Calu3 (cell line): Measurements from ENCODE around the gene SFSWAP. TPM values are rescaled to one million over a fixed set of nuclear protein-coding genes. Genes with fewer than 3 reads are reported as not detected.

Experiments
- BruUV-seq: library from RNA; stranded (reverse); fragments of 400-500 nt; replicated peaks from 2 replicates; lab custom pipeline; 2021; lab: Mats Ljungman, UMichigan
- CTCF ChIA-PET: fragments of 300-600 bp; sonication (Branson Sonifier 250); formaldehyde crosslinking; loops from one replicate; lab custom pipeline; 2022; ENCODE audit warnings: antibody characterized with exemption; lab: Charles Lee
- DNase-seq: peaks from one replicate; pipeline ENCODE4 v3.0.0; 2022
- H3K27ac Mint-ChIP-seq: one replicate; pipeline ENCODE4 v1.8.0; 2022; ENCODE audit warnings: mixed read lengths; ENCODE audit not compliant: unreplicated experiment
- H3K27me3 Mint-ChIP-seq: one replicate; pipeline ENCODE4 v1.8.0; 2022; ENCODE audit warnings: mixed read lengths; ENCODE audit not compliant: unreplicated experiment
- H3K36me3 Mint-ChIP-seq: one replicate; pipeline ENCODE4 v1.8.0; 2022; ENCODE audit warnings: mild to moderate bottlenecking, moderate library complexity, mixed read lengths; ENCODE audit not compliant: insufficient read depth, unreplicated experiment
- H3K4me1 Mint-ChIP-seq: one replicate; pipeline ENCODE4 v1.8.0; 2022; ENCODE audit warnings: mild to moderate bottlenecking, low read depth, mixed read lengths; ENCODE audit not compliant: unreplicated experiment
- H3K4me3 Mint-ChIP-seq: one replicate; pipeline ENCODE4 v1.8.0; 2022; ENCODE audit warnings: mild to moderate bottlenecking, low read depth, moderate library complexity, mixed read lengths; ENCODE audit not compliant: unreplicated experiment
- H3K9me3 Mint-ChIP-seq: one replicate; pipeline ENCODE4 v1.8.0; 2022; ENCODE audit warnings: low read depth, mixed read lengths; ENCODE audit not compliant: unreplicated experiment
- intact Hi-C: fragments of 100-400 bp; cut with micrococcal nuclease; formaldehyde crosslinking; loops from one replicate; pipeline ENCODE4 v1.10.0; 2022; ENCODE audit not compliant: unreplicated experiment
- total RNA-seq: library from RNA; stranded (reverse); gene quantifications from 2 replicates; pipeline ENCODE4 v1.2.3, GENCODE V29; 2022
- TF ChIP-seq, protein P1 (sequence below): fragments of 200-600 bp; IDR thresholded peaks from one replicate; pipeline ENCODE4 v1.8.0; 2022; ENCODE audit warnings: antibody characterized with exemption; ENCODE audit not compliant: unreplicated experiment

Gene SFSWAP
- total RNA-seq, 1 experiment from 2014 or later = 68.4 TPM

DNA sequence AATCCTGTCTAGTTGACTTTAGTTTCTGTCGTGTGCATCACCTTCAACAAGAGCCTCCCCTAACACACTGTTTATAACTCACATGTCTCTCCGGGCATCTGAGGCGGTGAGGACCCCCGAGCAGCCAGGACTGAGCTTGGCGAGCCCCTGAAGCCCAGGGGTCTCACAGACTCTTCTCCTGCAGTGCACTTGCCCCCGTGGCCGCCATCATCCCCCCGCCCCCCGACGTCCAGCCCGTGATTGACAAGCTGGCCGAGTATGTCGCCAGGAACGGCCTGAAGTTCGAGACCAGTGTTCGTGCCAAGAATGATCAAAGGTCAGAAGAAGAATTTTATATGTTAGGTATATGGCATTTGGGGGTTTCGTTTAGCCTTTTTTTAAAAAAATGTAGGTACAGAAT lies 43.3 kb downstream of the SFSWAP start:
- TF ChIP-seq, protein P1, sequence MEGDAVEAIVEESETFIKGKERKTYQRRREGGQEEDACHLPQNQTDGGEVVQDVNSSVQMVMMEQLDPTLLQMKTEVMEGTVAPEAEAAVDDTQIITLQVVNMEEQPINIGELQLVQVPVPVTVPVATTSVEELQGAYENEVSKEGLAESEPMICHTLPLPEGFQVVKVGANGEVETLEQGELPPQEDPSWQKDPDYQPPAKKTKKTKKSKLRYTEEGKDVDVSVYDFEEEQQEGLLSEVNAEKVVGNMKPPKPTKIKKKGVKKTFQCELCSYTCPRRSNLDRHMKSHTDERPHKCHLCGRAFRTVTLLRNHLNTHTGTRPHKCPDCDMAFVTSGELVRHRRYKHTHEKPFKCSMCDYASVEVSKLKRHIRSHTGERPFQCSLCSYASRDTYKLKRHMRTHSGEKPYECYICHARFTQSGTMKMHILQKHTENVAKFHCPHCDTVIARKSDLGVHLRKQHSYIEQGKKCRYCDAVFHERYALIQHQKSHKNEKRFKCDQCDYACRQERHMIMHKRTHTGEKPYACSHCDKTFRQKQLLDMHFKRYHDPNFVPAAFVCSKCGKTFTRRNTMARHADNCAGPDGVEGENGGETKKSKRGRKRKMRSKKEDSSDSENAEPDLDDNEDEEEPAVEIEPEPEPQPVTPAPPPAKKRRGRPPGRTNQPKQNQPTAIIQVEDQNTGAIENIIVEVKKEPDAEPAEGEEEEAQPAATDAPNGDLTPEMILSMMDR = no peak
- no peak overlapping the region for H3K27ac Mint-ChIP-seq
- no peaks in the 10 kb centered on the region for H3K4me1 Mint-ChIP-seq
- BruUV-seq = no TSS peak
- H3K36me3 Mint-ChIP-seq = peaks cover 67% of the 10 kb centered on the region
- no peak overlapping the region for H3K4me3 Mint-ChIP-seq
- intact Hi-C loops = no loop called here
- no peak for DNase-seq
- CTCF ChIA-PET = interaction anchor here (0.6 to 2.0 kb wide), 2 partner anchors 16 to 228 kb away, joined by 3 to 9 read pairs; no protein-coding TSS in a partner anchor
- no peaks in the 10 kb centered on the region for H3K27me3 Mint-ChIP-seq
- no peaks in the 10 kb centered on the region for H3K9me3 Mint-ChIP-seq

GRCh38 chr12:131755305-131756113 lies 44.6 kb downstream of the SFSWAP start:
- no peak for DNase-seq
- BruUV-seq = no TSS peak
- Mint-ChIP-seq H3K27me3 (no peaks in the 10 kb centered on the region), H3K27ac (no peak overlapping the region), H3K36me3 (peaks cover 71% of the 10 kb centered on the region), H3K4me1 (no peaks in the 10 kb centered on the region), H3K4me3 (no peak overlapping the region), H3K9me3 (no peaks in the 10 kb centered on the region)
- CTCF ChIA-PET = interaction anchor here (2.0 kb wide), 1 partner anchor 18 kb away, joined by 9 read pairs; no protein-coding TSS in a partner anchor
- intact Hi-C loops = no loop called here
- TF ChIP-seq, protein P1 = no peak

DNA sequence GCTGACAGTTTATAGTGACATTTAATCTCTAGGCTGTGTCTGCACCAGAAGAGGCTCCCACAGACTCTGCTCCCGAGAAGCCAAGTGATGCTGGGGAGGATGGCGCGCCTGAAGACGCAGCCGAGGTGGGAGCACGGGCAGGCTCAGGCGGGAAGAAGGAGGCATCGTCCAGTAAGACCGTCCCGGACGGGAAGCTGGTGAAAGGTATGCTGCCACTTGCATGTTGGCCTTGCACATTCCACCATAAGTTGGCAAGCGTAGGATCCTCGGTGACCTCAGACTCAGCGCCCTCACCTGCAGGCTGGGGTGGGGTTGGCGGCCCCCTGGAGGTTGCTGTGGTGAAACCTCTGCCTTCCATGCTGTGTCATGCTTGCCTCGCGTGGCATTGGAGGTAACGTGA lies 45.6 kb downstream of the SFSWAP start:
- no peak overlapping the region for H3K4me3 Mint-ChIP-seq
- intact Hi-C loops = no loop called here
- H3K4me1 Mint-ChIP-seq = no peaks in the 10 kb centered on the region
- no peak for DNase-seq
- CTCF ChIA-PET = no interaction called here
- H3K27ac Mint-ChIP-seq = no peak overlapping the region
- H3K36me3 Mint-ChIP-seq = peaks cover 70% of the 10 kb centered on the region
- H3K27me3 Mint-ChIP-seq = no peaks in the 10 kb centered on the region
- TF ChIP-seq, protein P1 = no peak
- no TSS peak for BruUV-seq
- no peaks in the 10 kb centered on the region for H3K9me3 Mint-ChIP-seq

GRCh38 chr12:131757111-131757510 lies 46.2 kb downstream of the SFSWAP start:
- no TSS peak for BruUV-seq
- no peaks in the 10 kb centered on the region for H3K4me1 Mint-ChIP-seq
- TF ChIP-seq, protein P1 = no peak
- intact Hi-C loops = no loop called here
- no peaks in the 10 kb centered on the region for H3K9me3 Mint-ChIP-seq
- no peak overlapping the region for H3K4me3 Mint-ChIP-seq
- H3K27me3 Mint-ChIP-seq = no peaks in the 10 kb centered on the region
- peaks cover 70% of the 10 kb centered on the region for H3K36me3 Mint-ChIP-seq
- CTCF ChIA-PET = no interaction called here
- DNase-seq = no peak
- H3K27ac Mint-ChIP-seq = no peak overlapping the region
